Measurements from ENCODE around the gene UBQLN4. TPM values are rescaled to one million over a fixed set of nuclear protein-coding genes. Genes with fewer than 3 reads are reported as not detected.

Gene UBQLN4
- total and polyA plus RNA-seq, 9 of the 15 experiments (the other 6 are each of a cell fraction or from before 2014, with no cell fraction given): 13.5 to 65.5 (median 37.0) TPM

DNA sequence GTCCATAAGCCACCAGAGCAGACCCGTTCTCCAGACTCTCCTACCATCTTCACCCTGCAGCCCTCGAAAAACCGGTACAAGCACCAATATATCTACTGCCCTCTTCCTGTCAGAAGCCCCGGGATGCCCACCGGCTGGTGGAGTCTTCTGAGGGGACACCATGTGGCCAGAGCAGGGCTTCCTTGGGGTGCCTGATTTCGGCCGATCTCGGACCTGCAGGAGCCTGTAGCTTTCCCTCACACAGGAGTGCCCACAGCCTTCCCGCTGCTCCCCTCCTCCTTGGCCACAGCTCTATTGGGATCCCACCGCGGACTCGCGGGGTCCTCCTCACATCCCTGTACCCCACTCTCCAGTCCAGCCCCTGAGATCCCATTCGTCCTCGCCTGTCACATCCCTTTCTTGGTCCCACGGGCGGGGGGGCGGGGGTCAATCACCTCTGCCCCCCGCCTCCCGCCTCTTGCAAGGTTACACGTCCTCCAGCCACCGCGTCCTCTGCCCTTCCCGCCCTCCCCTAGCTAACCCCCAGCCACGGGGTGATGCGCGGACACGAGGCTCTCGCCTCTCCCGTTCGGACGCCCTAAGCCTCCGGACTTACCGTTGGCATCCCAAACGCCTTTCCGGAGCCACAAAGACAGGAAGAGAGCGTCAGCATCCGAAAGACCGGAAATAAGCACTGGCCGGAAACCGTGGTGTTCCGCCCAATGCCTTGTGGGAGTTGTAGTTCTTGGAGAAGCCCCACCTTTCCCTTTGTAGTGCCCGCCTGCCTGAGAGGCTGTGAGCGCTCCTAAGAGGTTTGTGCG is 33.1 kb downstream of the UBQLN4 start, which contains the start of gene SSR2 (continued):
- TF ChIP-seq, protein P1, sequence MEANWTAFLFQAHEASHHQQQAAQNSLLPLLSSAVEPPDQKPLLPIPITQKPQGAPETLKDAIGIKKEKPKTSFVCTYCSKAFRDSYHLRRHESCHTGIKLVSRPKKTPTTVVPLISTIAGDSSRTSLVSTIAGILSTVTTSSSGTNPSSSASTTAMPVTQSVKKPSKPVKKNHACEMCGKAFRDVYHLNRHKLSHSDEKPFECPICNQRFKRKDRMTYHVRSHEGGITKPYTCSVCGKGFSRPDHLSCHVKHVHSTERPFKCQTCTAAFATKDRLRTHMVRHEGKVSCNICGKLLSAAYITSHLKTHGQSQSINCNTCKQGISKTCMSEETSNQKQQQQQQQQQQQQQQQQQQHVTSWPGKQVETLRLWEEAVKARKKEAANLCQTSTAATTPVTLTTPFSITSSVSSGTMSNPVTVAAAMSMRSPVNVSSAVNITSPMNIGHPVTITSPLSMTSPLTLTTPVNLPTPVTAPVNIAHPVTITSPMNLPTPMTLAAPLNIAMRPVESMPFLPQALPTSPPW (CRISPR knock-in tag; IDR thresholded peaks at IDR 0.05): peak; percentile 82
- TF ChIP-seq, protein P2, sequence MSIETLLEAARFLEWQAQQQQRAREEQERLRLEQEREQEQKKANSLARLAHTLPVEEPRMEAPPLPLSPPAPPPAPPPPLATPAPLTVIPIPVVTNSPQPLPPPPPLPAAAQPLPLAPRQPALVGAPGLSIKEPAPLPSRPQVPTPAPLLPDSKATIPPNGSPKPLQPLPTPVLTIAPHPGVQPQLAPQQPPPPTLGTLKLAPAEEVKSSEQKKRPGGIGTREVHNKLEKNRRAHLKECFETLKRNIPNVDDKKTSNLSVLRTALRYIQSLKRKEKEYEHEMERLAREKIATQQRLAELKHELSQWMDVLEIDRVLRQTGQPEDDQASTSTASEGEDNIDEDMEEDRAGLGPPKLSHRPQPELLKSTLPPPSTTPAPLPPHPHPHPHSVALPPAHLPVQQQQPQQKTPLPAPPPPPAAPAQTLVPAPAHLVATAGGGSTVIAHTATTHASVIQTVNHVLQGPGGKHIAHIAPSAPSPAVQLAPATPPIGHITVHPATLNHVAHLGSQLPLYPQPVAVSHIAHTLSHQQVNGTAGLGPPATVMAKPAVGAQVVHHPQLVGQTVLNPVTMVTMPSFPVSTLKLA (conservative IDR thresholded peaks at IDR 0.05): peak in 1 of 2 experiments; percentile 50; a peak in 2 of 4 replicates
- TF ChIP-seq, protein P3, sequence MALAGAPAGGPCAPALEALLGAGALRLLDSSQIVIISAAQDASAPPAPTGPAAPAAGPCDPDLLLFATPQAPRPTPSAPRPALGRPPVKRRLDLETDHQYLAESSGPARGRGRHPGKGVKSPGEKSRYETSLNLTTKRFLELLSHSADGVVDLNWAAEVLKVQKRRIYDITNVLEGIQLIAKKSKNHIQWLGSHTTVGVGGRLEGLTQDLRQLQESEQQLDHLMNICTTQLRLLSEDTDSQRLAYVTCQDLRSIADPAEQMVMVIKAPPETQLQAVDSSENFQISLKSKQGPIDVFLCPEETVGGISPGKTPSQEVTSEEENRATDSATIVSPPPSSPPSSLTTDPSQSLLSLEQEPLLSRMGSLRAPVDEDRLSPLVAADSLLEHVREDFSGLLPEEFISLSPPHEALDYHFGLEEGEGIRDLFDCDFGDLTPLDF (CRISPR knock-in tag; IDR thresholded peaks at IDR 0.05): no peak
- TF ChIP-seq RBBP5 (IDR thresholded peaks at IDR 0.05; ENCODE audit: borderline replicate concordance, insufficient read depth, low read length, poor library complexity, severe bottlenecking) (peak; percentile 48), ETV5 (CRISPR knock-in tag; IDR thresholded peaks at IDR 0.05; ENCODE audit: low read depth) (peak; percentile 21; the same call in 1 of the 2 replicates), ZNF274 (IDR thresholded peaks at IDR 0.05; ENCODE audit: borderline replicate concordance, low read depth, low read length) (no peak), CREB1 (IDR thresholded peaks at IDR 0.05) (peak; percentile 67; the same call in 1 of the 2 replicates), CREB1 (CRISPR knock-in tag; IDR thresholded peaks at IDR 0.05) (peak; percentile 77; the same call in 1 of the 2 replicates), POLR3A (IDR thresholded peaks at IDR 0.05; ENCODE audit: borderline replicate concordance, extremely low read depth, insufficient read depth, insufficient read length) (no peak), ZFPM2 (CRISPR knock-in tag; IDR thresholded peaks at IDR 0.05) (no peak), POLR2H (tag; IDR thresholded peaks at IDR 0.05; ENCODE audit: low read depth) (peak; percentile 63; the same call in 1 of the 2 replicates), MTA2 (IDR thresholded peaks at IDR 0.05; ENCODE audit: low read depth) (no peak)
- TF ChIP-seq, protein P4, sequence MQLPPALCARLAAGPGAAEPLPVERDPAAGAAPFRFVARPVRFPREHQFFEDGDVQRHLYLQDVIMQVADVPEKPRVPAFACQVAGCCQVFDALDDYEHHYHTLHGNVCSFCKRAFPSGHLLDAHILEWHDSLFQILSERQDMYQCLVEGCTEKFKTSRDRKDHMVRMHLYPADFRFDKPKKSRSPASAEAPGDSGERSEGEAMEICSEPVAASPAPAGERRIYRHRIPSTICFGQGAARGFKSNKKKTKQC (CRISPR knock-in tag; IDR thresholded peaks at IDR 0.05): peak; percentile 51; the same call in 1 of the 2 replicates
- TF ChIP-seq, protein P5, sequence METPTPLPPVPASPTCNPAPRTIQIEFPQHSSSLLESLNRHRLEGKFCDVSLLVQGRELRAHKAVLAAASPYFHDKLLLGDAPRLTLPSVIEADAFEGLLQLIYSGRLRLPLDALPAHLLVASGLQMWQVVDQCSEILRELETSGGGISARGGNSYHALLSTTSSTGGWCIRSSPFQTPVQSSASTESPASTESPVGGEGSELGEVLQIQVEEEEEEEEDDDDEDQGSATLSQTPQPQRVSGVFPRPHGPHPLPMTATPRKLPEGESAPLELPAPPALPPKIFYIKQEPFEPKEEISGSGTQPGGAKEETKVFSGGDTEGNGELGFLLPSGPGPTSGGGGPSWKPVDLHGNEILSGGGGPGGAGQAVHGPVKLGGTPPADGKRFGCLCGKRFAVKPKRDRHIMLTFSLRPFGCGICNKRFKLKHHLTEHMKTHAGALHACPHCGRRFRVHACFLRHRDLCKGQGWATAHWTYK (CRISPR knock-in tag; IDR thresholded peaks at IDR 0.05): 0 out of 2 replicates have a peak, but pooled peaks have one; percentile 15
- TF ChIP-seq, protein P6, sequence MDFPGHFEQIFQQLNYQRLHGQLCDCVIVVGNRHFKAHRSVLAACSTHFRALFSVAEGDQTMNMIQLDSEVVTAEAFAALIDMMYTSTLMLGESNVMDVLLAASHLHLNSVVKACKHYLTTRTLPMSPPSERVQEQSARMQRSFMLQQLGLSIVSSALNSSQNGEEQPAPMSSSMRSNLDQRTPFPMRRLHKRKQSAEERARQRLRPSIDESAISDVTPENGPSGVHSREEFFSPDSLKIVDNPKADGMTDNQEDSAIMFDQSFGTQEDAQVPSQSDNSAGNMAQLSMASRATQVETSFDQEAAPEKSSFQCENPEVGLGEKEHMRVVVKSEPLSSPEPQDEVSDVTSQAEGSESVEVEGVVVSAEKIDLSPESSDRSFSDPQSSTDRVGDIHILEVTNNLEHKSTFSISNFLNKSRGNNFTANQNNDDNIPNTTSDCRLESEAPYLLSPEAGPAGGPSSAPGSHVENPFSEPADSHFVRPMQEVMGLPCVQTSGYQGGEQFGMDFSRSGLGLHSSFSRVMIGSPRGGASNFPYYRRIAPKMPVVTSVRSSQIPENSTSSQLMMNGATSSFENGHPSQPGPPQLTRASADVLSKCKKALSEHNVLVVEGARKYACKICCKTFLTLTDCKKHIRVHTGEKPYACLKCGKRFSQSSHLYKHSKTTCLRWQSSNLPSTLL (IDR thresholded peaks at IDR 0.05): no peak
- TF ChIP-seq, protein P7, sequence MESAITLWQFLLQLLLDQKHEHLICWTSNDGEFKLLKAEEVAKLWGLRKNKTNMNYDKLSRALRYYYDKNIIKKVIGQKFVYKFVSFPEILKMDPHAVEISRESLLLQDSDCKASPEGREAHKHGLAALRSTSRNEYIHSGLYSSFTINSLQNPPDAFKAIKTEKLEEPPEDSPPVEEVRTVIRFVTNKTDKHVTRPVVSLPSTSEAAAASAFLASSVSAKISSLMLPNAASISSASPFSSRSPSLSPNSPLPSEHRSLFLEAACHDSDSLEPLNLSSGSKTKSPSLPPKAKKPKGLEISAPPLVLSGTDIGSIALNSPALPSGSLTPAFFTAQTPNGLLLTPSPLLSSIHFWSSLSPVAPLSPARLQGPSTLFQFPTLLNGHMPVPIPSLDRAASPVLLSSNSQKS (CRISPR knock-in tag; IDR thresholded peaks at IDR 0.05): no peak
